Right atrium auricular region (tissue), 2 donors: ENCODE results near the gene ZNF382. TPM values are rescaled to one million over a fixed set of nuclear protein-coding genes. Genes with fewer than 3 reads are reported as not detected.

ENCODE experiments used
- DNase-seq: peaks from one replicate; pipeline ENCODE4 v3.0.0-alpha.2; 2019; ENCODE audit warnings: low spot score
- H3K27ac ChIP-seq, 2 donors: fragments of 200-600 bp; sonication (generic); 1 replicate in 1 of 2; 2 replicates in 1 of 2; pipeline ENCODE4 v1.5.1; 2016 to 2019
- H3K27me3 ChIP-seq, 2 donors: fragments of 200-600 bp; sonication (generic); one replicate each; pipeline versions ENCODE4 v1.5.1 to v1.6.0; 2017 to 2019
- H3K36me3 ChIP-seq: fragments of 200-600 bp; sonication (generic); one replicate; pipeline ENCODE4 v1.5.1; 2016
- H3K4me1 ChIP-seq, 2 donors: fragments of 200-600 bp; sonication (generic); one replicate each; pipeline versions ENCODE4 v1.5.1 to v1.6.0; 2017 to 2019
- H3K4me3 ChIP-seq, 2 donors: fragments of 200-600 bp; sonication (generic); 1 replicate in 1 of 2; 2 replicates in 1 of 2; pipeline ENCODE4 v1.5.1; 2017 to 2019; ENCODE audit warnings: mild to moderate bottlenecking in 1 of 2, moderate library complexity in 1 of 2
- H3K9me3 ChIP-seq, 2 donors: fragments of 200-600 bp; sonication (generic); one replicate each; pipeline ENCODE4 v1.5.1; 2019
- total RNA-seq, 2 donors: library from RNA; depleted of rRNA; stranded (reverse); fragments of >200 nt; gene quantifications; one replicate each; pipeline ENCODE4 v1.1.0, GENCODE V29; 2016
- TF ChIP-seq, protein P1 (sequence below), 2 donors: fragments of 200-600 bp; sonication (generic); IDR thresholded peaks; one replicate each; pipeline ENCODE4 v1.5.1; 2019; ENCODE audit warnings: antibody characterized with exemption in 2 of 2

The ZNF382 gene
- 10 to 100 TPM in 1 of 2 donors, 1 to 10 TPM in 1; 9.8 to 11.9 TPM for total RNA-seq

DNA sequence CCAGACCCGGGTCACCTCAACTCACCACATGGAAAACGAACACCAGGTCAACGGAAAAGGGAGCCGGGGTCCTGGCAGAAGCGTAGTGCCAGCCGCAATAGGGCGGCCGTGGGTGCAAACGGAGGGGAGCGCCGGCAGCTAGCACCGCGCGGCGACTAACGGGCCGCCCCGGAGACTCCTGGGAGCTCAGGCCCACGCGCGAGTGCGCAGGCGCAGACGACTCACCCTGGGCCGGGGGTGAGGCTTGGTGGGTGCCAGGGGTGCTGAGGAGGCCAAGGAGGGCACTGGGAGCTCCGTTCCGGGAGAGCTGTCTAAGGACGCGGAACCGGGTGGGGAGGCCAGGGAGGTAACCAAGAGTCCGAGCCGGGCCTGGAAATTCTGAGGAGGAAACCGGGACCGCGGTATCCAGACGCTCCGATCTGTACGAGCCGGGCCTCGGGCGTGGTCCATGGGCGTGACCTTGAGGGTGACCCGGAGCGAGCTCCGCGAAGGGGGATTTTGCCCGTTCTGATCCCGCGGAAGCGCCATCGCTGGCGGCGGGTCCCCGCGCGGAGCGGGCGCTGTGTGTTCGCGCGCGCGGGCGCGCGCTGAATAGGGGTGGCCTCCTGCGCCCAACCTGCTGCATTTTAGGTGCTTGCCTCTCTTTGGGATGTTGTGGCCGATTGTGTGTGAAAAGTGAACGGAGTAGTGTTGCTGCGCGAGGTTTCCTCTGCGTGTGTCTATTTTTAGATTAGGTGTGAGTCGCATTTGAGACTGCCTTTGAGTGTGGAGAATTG lies at the start of gene ZNF382:
Gene ZNF382 (plus strand): TSS at position 213 of the 776 bp plus-strand sequence. CDS start 4,602 bp downstream, outside the sequence.
- peak within 1 kb of the TSS; percentile 89 to 91 for H3K27ac ChIP-seq
- peaks cover 20% of the 10 kb centered on the region for H3K36me3 ChIP-seq
- peaks cover 0 to 18% of the 10 kb centered on the region in 2 donors for H3K4me1 ChIP-seq
- H3K4me3 ChIP-seq: peak within 1 kb of the TSS; percentile 54 to 78
- TF ChIP-seq, protein P1, sequence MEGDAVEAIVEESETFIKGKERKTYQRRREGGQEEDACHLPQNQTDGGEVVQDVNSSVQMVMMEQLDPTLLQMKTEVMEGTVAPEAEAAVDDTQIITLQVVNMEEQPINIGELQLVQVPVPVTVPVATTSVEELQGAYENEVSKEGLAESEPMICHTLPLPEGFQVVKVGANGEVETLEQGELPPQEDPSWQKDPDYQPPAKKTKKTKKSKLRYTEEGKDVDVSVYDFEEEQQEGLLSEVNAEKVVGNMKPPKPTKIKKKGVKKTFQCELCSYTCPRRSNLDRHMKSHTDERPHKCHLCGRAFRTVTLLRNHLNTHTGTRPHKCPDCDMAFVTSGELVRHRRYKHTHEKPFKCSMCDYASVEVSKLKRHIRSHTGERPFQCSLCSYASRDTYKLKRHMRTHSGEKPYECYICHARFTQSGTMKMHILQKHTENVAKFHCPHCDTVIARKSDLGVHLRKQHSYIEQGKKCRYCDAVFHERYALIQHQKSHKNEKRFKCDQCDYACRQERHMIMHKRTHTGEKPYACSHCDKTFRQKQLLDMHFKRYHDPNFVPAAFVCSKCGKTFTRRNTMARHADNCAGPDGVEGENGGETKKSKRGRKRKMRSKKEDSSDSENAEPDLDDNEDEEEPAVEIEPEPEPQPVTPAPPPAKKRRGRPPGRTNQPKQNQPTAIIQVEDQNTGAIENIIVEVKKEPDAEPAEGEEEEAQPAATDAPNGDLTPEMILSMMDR (IDR thresholded peaks at IDR 0.05): no peak
- peak; percentile 58 for DNase-seq
- no peaks in the 10 kb centered on the region for H3K9me3 ChIP-seq
- H3K27me3 ChIP-seq: no peaks in the 10 kb centered on the region

DNA sequence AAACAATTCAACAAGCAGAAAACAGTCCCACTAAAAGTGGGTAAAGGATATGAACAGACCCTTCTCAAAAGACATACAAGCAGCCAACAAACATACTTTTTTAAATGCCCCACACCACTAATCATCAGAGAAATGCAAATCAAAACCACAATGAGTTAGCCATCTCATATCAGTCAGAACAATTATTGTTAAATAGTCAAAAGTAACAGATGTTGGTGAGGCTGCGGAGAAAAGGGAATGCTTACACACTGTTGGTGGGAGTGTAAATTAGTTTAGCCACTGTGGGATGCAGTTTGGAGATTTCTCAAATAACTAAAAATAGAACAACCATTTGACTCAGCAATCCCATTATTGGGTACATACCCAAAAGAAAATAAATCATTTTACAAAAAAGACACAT lies 40.7 kb upstream of the ZNF382 start:
- Histone ChIP-seq H3K27me3 (no peaks in the 10 kb centered on the region), H3K36me3 (peaks cover 37% of the 10 kb centered on the region), H3K27ac (no peak overlapping the region), H3K9me3 (peaks cover 30 to 99% of the 10 kb centered on the region in 2 donors), H3K4me1 (no peaks in the 10 kb centered on the region), H3K4me3 (no peak overlapping the region)
- TF ChIP-seq, protein P1 (IDR thresholded peaks at IDR 0.05): no peak
- no peak for DNase-seq

DNA sequence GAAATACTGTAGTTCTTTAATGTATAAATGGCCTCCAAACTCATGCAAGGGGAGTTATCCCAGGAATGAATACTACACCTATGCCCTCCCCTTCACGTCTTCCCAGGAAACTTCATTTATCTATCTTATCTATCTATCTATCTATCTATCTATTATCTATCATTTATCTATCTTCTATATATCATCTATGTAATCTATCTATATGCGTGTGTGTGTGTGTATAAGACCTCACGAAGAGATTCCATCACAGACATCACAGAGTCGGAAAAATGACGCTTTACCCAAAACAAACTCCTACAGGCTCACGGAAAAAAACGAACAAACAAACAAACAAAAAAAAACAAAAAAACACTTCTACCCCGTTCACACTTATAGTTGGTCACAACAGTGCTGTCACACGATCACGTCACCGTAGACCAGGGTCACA lies 32.5 kb upstream of the ZNF382 start:
- Histone ChIP-seq H3K36me3 (peaks cover 30% of the 10 kb centered on the region), H3K9me3 (peaks cover 0 to 23% of the 10 kb centered on the region in 2 donors), H3K4me1 (peaks cover 0 to 18% of the 10 kb centered on the region in 2 donors), H3K27me3 (no peaks in the 10 kb centered on the region), H3K27ac (peak overlapping the region; percentile 83 to 86), H3K4me3 (peak overlapping the region; percentile 85 to 89)
- DNase-seq: no peak
- TF ChIP-seq, protein P1 (IDR thresholded peaks at IDR 0.05): no peak

DNA sequence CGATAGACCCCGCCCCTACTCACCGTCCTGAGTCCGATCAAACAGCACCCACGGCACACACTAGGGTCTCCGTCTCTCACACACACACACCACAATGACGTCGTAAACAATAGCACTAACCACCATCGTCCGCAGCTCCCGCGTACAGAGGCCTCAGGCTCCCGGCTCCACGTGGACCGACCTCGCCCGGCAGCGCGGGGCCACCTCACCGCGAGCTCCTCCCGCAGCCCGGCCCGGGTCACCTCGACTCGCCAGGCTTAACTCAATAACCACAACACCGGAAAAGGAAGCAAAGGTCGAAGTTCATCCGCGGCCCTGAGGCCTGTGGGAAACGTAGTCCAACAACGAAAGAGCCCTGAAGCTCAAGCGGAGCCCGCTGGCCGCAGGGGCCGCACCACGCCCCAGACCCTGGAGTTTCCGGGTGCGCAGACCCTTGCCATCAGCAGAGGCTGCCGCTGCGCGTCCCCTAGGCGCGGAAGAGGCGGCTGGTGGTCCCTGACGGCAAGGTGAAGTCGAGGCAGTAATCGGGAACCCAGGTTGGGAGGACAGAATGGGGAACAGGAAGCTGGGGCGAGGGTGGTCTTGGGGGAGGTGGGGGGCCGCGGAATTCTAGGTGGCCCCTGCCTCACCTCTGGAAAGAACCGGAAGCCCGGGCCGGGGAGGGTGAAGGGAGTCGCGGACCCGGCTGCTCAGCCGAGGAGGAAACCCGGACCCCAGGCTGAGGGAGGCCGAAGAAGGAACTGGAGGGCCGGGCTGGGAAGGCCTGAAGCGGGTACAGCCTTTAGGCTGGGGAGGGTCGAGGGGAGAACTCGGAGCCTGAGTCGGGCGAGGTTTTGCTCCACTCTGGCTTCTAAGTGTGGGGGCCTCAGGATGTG lies 31.9 kb upstream of the ZNF382 start, which contains the start of gene ZNF529:
Gene ZNF529 (minus strand): TSS at position 273 of the 875 bp plus-strand sequence. CDS start 946 bp downstream, outside the sequence.
- Histone ChIP-seq H3K4me3 (peak within 1 kb of the TSS; percentile 85 to 89), H3K4me1 (peaks cover 0 to 18% of the 10 kb centered on the region in 2 donors), H3K27ac (peak within 1 kb of the TSS; percentile 83 to 86), H3K9me3 (peaks cover 0 to 18% of the 10 kb centered on the region in 2 donors), H3K27me3 (no peaks in the 10 kb centered on the region), H3K36me3 (peaks cover 33% of the 10 kb centered on the region)
- TF ChIP-seq, protein P1 (IDR thresholded peaks at IDR 0.05): no peak
- peak; percentile 94 for DNase-seq

DNA sequence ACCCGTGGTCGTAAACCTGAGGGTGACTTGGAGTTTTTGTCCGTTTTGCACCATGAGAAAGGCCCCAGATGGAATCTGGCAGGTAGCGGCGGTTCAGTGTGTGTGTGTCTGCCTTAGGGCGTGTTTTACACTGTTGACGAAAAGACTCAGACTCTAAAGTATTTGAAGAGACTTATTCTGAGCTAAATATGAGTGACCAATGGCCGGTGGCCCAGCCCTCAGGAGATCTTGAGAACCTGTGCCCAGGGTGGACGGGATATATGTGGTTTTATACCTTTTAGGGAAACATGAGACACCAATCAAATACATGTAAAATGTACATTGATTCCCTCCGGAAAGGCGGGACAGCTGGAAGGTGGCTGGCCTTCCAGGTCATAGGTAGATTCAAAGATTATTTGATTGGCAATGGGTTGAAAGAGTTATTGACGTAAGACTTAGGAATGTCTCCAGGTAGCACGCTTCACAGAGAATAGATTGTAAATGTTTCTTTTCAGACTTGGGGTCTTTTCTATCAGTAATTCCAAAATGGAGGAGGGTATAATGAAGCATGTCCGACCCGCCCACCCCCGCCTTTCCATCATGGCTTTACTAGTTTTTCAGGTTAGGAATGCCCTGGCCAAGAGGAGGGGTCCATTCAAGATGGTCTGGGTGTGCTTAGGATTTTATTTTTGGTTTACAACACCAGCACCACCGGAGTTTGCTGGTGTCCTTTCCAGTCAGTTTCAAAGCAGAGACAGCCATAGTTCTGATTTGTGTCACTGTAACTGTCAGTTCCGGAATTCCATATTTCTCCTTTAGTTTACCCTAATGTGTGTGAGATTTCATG lies 31.0 kb upstream of the ZNF382 start:
- H3K9me3 ChIP-seq: peaks cover 0 to 9% of the 10 kb centered on the region in 2 donors
- no peak for DNase-seq
- peaks cover 0 to 18% of the 10 kb centered on the region in 2 donors for H3K4me1 ChIP-seq

More for the DNA sequence above, 31.0 kb upstream of the ZNF382 start:
- peaks cover 33% of the 10 kb centered on the region for H3K36me3 ChIP-seq
- H3K27me3 ChIP-seq: no peaks in the 10 kb centered on the region
- peak overlapping the region; percentile 83 to 86 for H3K27ac ChIP-seq
- TF ChIP-seq, protein P1 (IDR thresholded peaks at IDR 0.05): no peak
- peak overlapping the region; percentile 85 to 89 for H3K4me3 ChIP-seq
